ENCODE results near the gene FKBP15.

- TF ChIP-seq CTCF (IDR thresholded peaks at IDR 0.05 in 4 of 5, conservative IDR thresholded peaks at IDR 0.05 in 1 of 5), result no peak
- TF ChIP-seq POLR2A (IDR thresholded peaks at IDR 0.05), result no peak
Measured at GRCh38 chr9:113250807-113251206, 29.7 kb upstream of the FKBP15 start.
